ENCODE data around the gene PXMP4.

DNA sequence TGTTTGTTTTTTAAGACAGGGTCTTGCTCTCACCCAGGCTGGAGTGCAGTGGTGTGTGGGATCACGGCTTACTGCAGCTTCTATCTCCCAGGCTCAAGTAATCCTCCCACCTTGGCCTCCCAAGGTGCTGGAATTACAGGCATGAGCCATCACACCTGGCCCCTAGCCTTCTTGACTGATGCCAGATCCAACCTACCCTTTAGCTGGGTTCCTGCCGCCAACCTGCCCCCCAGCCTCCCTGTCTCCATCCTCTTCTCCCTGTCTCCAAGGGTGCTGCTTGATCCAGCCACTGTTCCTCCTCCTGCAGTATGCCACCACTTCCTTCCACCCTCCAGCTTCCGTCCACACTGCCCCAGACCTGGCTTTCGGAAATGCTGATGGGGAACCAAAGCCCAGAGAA is 61.2 kb downstream of the PXMP4 start:
- no peak for TF ChIP-seq POLR2AphosphoS5 (IDR thresholded peaks at IDR 0.05; ENCODE audit: borderline replicate concordance, low read depth, low read length)
- TF ChIP-seq EZH2 (IDR thresholded peaks at IDR 0.05), result no peak
